ENCODE data around the gene PITPNC1.

PITPNC1 gene

GRCh38 chr17:67659028-67659427 is 281.9 kb downstream of the PITPNC1 start:
- Histone ChIP-seq H3K4me3 (ENCODE audit: low read depth, low read length) (no peak overlapping the region), H3K14ac (ENCODE audit: low read length) (no peak overlapping the region), H2BK12ac (ENCODE audit: low read length) (no peak overlapping the region), H3K4me1 (ENCODE audit: control insufficient read depth in 1 of 2, insufficient read depth in 2 of 2, low read length in 2 of 2) (no peaks in the 10 kb centered on the region), H3K36me3 (ENCODE audit: control insufficient read depth in 1 of 2, insufficient read depth in 2 of 2, low read length in 2 of 2) (no peaks in the 10 kb centered on the region), H3K23ac (ENCODE audit: low read length) (no peak overlapping the region), H3K27ac (ENCODE audit: low read depth, low read length) (no peak overlapping the region), H2AFZ (ENCODE audit: insufficient read depth, low read length, poor library complexity) (no peak overlapping the region), H2BK5ac (ENCODE audit: low read depth, low read length, poor library complexity) (no peak overlapping the region), H3K9me3 (ENCODE audit: insufficient read depth, low read depth, low read length) (no peaks in the 10 kb centered on the region), H3K79me1 (ENCODE audit: low read length) (no peaks in the 10 kb centered on the region), H3K4ac (ENCODE audit: low read depth, low read length) (no peak overlapping the region), H3K18ac (ENCODE audit: low read length) (no peak overlapping the region), H4K12ac (ENCODE audit: low read depth, low read length) (no peak overlapping the region), H3K27me3 (ENCODE audit: insufficient read depth, low read length) (no peaks in the 10 kb centered on the region), H3K4me2 (ENCODE audit: low read length) (no peak overlapping the region), H4K8ac (ENCODE audit: low read depth, low read length) (no peak overlapping the region), H4K91ac (ENCODE audit: low read depth, low read length) (no peak overlapping the region), H3K9ac (ENCODE audit: low read length) (no peak overlapping the region), H2AK5ac (ENCODE audit: low read length) (no peak overlapping the region), H2BK120ac (ENCODE audit: insufficient read depth, low read length, poor library complexity) (no peak overlapping the region), H3K79me2 (ENCODE audit: control insufficient read depth, insufficient read depth, low read length, poor library complexity) (no peaks in the 10 kb centered on the region)
- no peak for DNase-seq
- no CpG with 5 or more reads among the region's 1 CpG for WGBS (ENCODE audit: extremely low coverage, insufficient coverage, insufficient read length)

- Histone ChIP-seq H3K23ac (ENCODE audit: low read length) (no peak overlapping the region), H4K8ac (ENCODE audit: low read depth, low read length) (no peak overlapping the region), H4K91ac (ENCODE audit: low read depth, low read length) (no peak overlapping the region), H3K4me3 (ENCODE audit: low read depth, low read length) (no peak overlapping the region), H2AFZ (ENCODE audit: insufficient read depth, low read length, poor library complexity) (no peak overlapping the region), H3K18ac (ENCODE audit: low read length) (no peak overlapping the region), H3K4ac (ENCODE audit: low read depth, low read length) (no peak overlapping the region), H3K14ac (ENCODE audit: low read length) (no peak overlapping the region), H3K27ac (ENCODE audit: low read depth, low read length) (no peak overlapping the region), H3K79me1 (ENCODE audit: low read length) (no peaks in the 10 kb centered on the region), H3K4me1 (ENCODE audit: control insufficient read depth in 1 of 2, insufficient read depth in 2 of 2, low read length in 2 of 2) (no peaks in the 10 kb centered on the region), H2BK12ac (ENCODE audit: low read length) (no peak overlapping the region), H3K79me2 (ENCODE audit: control insufficient read depth, insufficient read depth, low read length, poor library complexity) (peaks cover 2% of the 10 kb centered on the region), H2BK120ac (ENCODE audit: insufficient read depth, low read length, poor library complexity) (no peak overlapping the region), H4K12ac (ENCODE audit: low read depth, low read length) (no peak overlapping the region), H3K4me2 (ENCODE audit: low read length) (no peak overlapping the region), H3K27me3 (ENCODE audit: insufficient read depth, low read length) (no peaks in the 10 kb centered on the region), H3K36me3 (ENCODE audit: control insufficient read depth in 1 of 2, insufficient read depth in 2 of 2, low read length in 2 of 2) (no peaks in the 10 kb centered on the region), H3K9ac (ENCODE audit: low read length) (no peak overlapping the region), H2AK5ac (ENCODE audit: low read length) (no peak overlapping the region), H2BK5ac (ENCODE audit: low read depth, low read length, poor library complexity) (no peak overlapping the region), H3K9me3 (ENCODE audit: insufficient read depth, low read depth, low read length) (no peaks in the 10 kb centered on the region)
- no peak for DNase-seq
Measured at GRCh38 chr17:67662712-67663111, 285.6 kb downstream of the PITPNC1 start.

GRCh38 chr17:67663457-67663856 is 286.4 kb downstream of the PITPNC1 start:
- H4K12ac ChIP-seq (ENCODE audit: low read depth, low read length), result no peak overlapping the region
- H3K9me3 ChIP-seq (ENCODE audit: insufficient read depth, low read depth, low read length), result no peaks in the 10 kb centered on the region
- no peak overlapping the region for H3K14ac ChIP-seq (ENCODE audit: low read length)
- no peak for DNase-seq
- H3K4me3 ChIP-seq (ENCODE audit: low read depth, low read length), result no peak overlapping the region
- H4K91ac ChIP-seq (ENCODE audit: low read depth, low read length), result no peak overlapping the region
- H3K4ac ChIP-seq (ENCODE audit: low read depth, low read length), result no peak overlapping the region
- no peak overlapping the region for H2BK5ac ChIP-seq (ENCODE audit: low read depth, low read length, poor library complexity)
- H3K18ac ChIP-seq (ENCODE audit: low read length), result no peak overlapping the region
- no CpG with 5 or more reads among the region's 9 CpGs for WGBS (ENCODE audit: extremely low coverage, insufficient coverage, insufficient read length)
- H3K27me3 ChIP-seq (ENCODE audit: insufficient read depth, low read length), result no peaks in the 10 kb centered on the region
- no peaks in the 10 kb centered on the region for H3K36me3 ChIP-seq (ENCODE audit: control insufficient read depth in 1 of 2, insufficient read depth in 2 of 2, low read length in 2 of 2)
- no peak overlapping the region for H3K27ac ChIP-seq (ENCODE audit: low read depth, low read length)
- H3K4me2 ChIP-seq (ENCODE audit: low read length), result no peak overlapping the region
- no peaks in the 10 kb centered on the region for H3K4me1 ChIP-seq (ENCODE audit: control insufficient read depth in 1 of 2, insufficient read depth in 2 of 2, low read length in 2 of 2)
- no peak overlapping the region for H3K23ac ChIP-seq (ENCODE audit: low read length)
- no peak overlapping the region for H4K8ac ChIP-seq (ENCODE audit: low read depth, low read length)
- no peak overlapping the region for H2BK120ac ChIP-seq (ENCODE audit: insufficient read depth, low read length, poor library complexity)
- H3K79me2 ChIP-seq (ENCODE audit: control insufficient read depth, insufficient read depth, low read length, poor library complexity), result peaks cover 2% of the 10 kb centered on the region
- H2AFZ ChIP-seq (ENCODE audit: insufficient read depth, low read length, poor library complexity), result no peak overlapping the region
- H3K9ac ChIP-seq (ENCODE audit: low read length), result no peak overlapping the region
- no peak overlapping the region for H2BK12ac ChIP-seq (ENCODE audit: low read length)
- H3K79me1 ChIP-seq (ENCODE audit: low read length), result no peaks in the 10 kb centered on the region
- H2AK5ac ChIP-seq (ENCODE audit: low read length), result no peak overlapping the region

GRCh38 chr17:67666028-67666427 is 288.9 kb downstream of the PITPNC1 start:
- H3K23ac ChIP-seq (ENCODE audit: low read length), result no peak overlapping the region
- no peak overlapping the region for H4K12ac ChIP-seq (ENCODE audit: low read depth, low read length)
- peaks cover 2% of the 10 kb centered on the region for H3K79me2 ChIP-seq (ENCODE audit: control insufficient read depth, insufficient read depth, low read length, poor library complexity)
- H3K9ac ChIP-seq (ENCODE audit: low read length), result no peak overlapping the region
- no peaks in the 10 kb centered on the region for H3K27me3 ChIP-seq (ENCODE audit: insufficient read depth, low read length)
- H2AK5ac ChIP-seq (ENCODE audit: low read length), result no peak overlapping the region
- H3K4me2 ChIP-seq (ENCODE audit: low read length), result no peak overlapping the region
- H3K4ac ChIP-seq (ENCODE audit: low read depth, low read length), result no peak overlapping the region
- no peak overlapping the region for H3K14ac ChIP-seq (ENCODE audit: low read length)
- no peak for DNase-seq
- H3K27ac ChIP-seq (ENCODE audit: low read depth, low read length), result no peak overlapping the region
- no peak overlapping the region for H2BK12ac ChIP-seq (ENCODE audit: low read length)
- no peak overlapping the region for H4K8ac ChIP-seq (ENCODE audit: low read depth, low read length)
- H3K79me1 ChIP-seq (ENCODE audit: low read length), result no peaks in the 10 kb centered on the region
- H3K36me3 ChIP-seq (ENCODE audit: control insufficient read depth in 1 of 2, insufficient read depth in 2 of 2, low read length in 2 of 2), result no peaks in the 10 kb centered on the region
- H2BK5ac ChIP-seq (ENCODE audit: low read depth, low read length, poor library complexity), result no peak overlapping the region
- no peaks in the 10 kb centered on the region for H3K4me1 ChIP-seq (ENCODE audit: control insufficient read depth in 1 of 2, insufficient read depth in 2 of 2, low read length in 2 of 2)
- WGBS (ENCODE audit: extremely low coverage, insufficient coverage, insufficient read length), result no CpG with 5 or more reads among the region's 4 CpGs
- no peak overlapping the region for H2AFZ ChIP-seq (ENCODE audit: insufficient read depth, low read length, poor library complexity)
- H3K9me3 ChIP-seq (ENCODE audit: insufficient read depth, low read depth, low read length), result no peaks in the 10 kb centered on the region
- H3K4me3 ChIP-seq (ENCODE audit: low read depth, low read length), result no peak overlapping the region
- H4K91ac ChIP-seq (ENCODE audit: low read depth, low read length), result no peak overlapping the region
- H3K18ac ChIP-seq (ENCODE audit: low read length), result no peak overlapping the region
- no peak overlapping the region for H2BK120ac ChIP-seq (ENCODE audit: insufficient read depth, low read length, poor library complexity)
